HG02884 (cell line): ENCODE measurements around the gene FCF1.

Experiments used
- ATAC-seq: cut with Tn5 transposase; IDR thresholded peaks from one replicate; pipeline ENCODE4 v1.9.1; 2021; ENCODE audit warnings: mild to moderate bottlenecking, moderate library complexity; ENCODE audit not compliant: unreplicated experiment

The FCF1 gene

DNA sequence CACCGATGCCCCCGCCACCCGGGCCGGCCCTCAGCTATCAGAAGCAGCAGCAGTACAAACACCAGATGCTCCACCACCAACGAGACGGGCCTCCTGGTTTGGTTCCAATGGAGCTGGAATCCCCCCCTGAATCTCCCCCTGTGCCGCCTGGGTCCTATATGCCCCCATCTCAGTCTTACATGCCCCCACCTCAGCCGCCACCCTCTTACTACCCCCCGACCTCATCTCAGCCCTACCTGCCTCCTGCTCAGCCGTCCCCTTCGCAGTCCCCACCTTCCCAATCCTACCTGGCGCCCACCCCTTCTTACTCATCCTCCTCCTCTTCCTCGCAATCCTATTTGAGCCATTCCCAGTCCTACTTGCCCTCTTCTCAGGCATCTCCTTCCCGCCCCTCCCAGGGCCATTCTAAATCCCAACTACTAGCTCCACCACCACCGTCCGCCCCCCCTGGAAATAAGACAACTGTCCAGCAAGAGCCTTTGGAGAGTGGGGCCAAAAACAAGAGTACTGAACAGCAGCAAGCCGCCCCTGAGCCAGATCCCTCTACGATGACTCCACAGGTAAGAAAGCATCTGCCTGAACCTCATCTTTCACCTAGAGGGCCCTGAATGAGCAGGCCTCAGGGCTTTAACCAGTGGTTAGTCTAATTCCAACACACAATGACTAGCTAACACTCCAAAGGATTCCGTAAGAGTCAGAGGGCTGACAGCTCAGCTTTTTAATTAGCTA is 51.0 kb downstream of the FCF1 start:
- no peak for ATAC-seq

DNA sequence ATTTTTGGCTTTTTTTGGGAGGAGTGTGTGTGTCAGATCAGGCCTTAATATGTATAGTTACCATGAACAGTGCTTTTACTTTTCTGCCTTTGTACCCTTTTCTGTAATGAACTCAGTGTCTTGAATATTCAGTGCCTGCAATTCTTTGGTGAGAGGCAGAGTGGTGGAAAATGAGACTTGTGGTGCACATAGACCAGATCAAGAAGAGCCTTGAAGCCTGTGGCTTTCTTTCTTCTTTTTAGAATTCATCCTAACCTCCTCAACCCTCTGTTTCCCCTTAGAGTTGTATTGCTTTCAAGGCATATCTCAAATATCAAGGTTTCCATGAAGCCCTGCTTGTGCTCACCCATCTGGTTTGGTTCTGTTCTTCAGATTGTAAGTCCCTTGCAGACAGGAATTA is 52.8 kb downstream of the FCF1 start:
- no peak for ATAC-seq

DNA sequence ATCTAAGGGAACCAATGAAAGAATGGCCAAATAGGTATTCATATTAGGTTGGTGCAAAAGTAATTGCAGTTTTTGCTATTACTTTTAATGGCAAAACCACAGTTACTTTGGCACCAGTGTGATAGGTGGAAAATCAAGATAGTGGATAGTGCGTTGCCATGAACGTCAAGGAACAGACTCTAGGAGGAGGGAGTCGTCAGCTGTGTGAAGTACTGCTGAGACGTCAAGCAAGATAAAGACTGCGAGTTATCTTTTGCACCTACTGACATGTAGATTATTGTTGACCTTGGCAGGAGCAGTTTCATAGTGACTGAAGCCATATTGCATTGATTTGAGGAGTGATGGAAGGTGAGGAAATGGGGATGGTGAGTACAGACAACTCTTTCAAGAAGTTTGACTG is 58.5 kb downstream of the FCF1 start:
- no peak for ATAC-seq

DNA sequence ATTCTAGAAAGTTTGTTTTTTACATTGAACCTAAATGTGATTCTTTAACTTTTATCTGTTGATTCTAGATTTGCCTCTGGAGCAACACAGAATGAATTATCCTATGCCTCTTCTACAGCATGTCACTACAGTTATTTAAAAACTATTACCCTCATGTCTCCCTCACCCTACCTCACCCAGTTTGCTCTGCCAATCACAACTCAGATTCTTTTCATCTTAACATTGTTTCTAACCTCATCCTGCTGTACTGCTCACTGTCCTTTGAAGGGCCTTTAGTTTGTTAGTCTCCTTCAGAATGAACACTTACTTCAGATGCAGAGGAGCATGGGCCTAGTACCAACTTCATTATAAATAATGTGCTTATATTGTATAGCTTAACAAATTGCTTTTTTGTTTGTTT is 71.7 kb downstream of the FCF1 start:
- no peak for ATAC-seq

DNA sequence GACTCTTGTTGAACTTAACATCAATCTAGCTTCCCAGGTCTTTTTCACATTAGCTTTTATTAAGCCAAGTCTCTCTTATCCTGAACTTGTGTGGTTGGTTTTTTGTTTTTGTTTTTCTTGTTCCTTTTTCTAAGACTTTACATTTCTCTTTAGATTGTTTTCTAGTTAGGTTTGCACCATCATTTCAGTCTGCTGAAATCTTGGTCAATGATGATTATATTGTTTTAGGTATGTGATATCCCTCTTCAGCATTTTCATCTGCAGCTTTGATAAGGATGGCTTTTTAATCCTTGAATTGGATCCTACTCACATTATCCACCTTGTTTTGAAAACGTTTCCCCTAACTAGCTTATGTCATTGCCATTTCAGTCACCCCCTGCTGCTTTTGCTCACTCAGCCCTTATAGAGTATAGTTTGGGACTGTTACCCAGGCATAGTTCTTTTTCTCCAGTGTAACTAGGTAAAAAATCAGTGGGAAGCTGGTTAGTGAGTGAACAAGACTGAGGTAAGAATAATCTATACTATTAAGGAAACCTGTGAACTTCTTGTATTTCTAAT is 72.2 kb downstream of the FCF1 start:
- ATAC-seq = no peak

DNA sequence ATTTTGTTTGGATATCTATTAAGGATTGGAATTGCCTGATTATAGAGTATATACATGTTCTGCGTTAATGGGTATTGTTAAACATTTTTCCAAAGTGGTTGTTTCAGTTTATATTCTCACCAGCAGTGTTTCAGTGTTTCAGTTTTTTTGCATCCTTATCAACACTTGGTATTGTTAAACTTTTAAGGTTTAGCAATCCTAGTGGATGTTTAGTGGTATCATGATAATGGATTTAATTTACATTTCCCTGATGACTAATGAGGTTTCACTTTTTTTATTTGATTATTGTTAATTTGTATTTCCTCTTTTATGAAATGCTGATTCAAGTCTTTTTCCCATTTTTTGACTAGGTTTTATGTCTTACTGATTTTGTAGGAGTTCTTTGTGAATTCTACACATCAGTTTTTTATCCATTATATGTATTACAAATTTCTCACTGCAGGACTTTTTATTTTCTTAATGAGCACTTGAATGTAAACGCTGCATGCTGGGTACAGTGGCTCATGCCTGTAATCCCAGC is 73.9 kb downstream of the FCF1 start:
- no peak for ATAC-seq
